Cardiac muscle cell (in vitro differentiated cells and primary cell): ENCODE measurements around the gene HAO2. TPM values are rescaled to one million over a fixed set of nuclear protein-coding genes. Genes with fewer than 3 reads are reported as not detected.
A peak's percentile ranks its signal among the peaks of the same experiment; 100 is the strongest.
"Not testable (repeated sequence)": the region's sequence is repeated elsewhere in the genome, so short reads cannot be mapped to it uniquely, and the experiment has no call there.

Experiments
- DNase-seq, 2 donors: peaks; one replicate each; pipeline versions ENCODE4 v3.0.0 to v3.0.0-alpha.2; 2010 to 2017; ENCODE audit warnings: low read depth in 1 of 2, low spot score in 1 of 2
- H3K27ac ChIP-seq: fragments of 200-600 bp; sonication (generic); 2 replicates; pipeline ENCODE4 v1.5.1; 2016
- H3K27me3 ChIP-seq: fragments of 200-600 bp; sonication (generic); 2 replicates; pipeline ENCODE4 v1.6.0; 2016; ENCODE audit warnings: control low read depth
- H3K36me3 ChIP-seq: fragments of 200-600 bp; sonication (generic); 2 replicates; pipeline ENCODE4 v1.5.1; 2016; ENCODE audit warnings: control low read depth
- H3K4me1 ChIP-seq: fragments of 200-600 bp; sonication (generic); 2 replicates; pipeline ENCODE4 v1.8.1; 2017; ENCODE audit warnings: low read depth, mild to moderate bottlenecking, mixed run types
- H3K4me3 ChIP-seq: fragments of 200-600 bp; sonication (generic); 2 replicates; pipeline ENCODE4 v1.5.1; 2016; ENCODE audit warnings: mild to moderate bottlenecking
- H3K9me3 ChIP-seq: fragments of 200-600 bp; sonication (generic); 2 replicates; pipeline ENCODE4 v1.5.1; 2017; ENCODE audit warnings: low read depth, mild to moderate bottlenecking, control low read depth
- polyA plus RNA-seq: library from polyadenylated mRNA; unstranded; fragments of >200 nt; fragmentation: Nextera tagmentation; extraction: Ambion mirVana; gene quantifications from 2 replicates; pipeline ENCODE4 v1.2.1, GENCODE V29; 2016
- total RNA-seq: library from RNA; depleted of rRNA; stranded (reverse); fragments of >200 nt; gene quantifications from 2 replicates; pipeline ENCODE4 v1.2.3, GENCODE V29; 2016
- TF ChIP-seq, protein P1 (sequence below): IDR thresholded peaks from 2 replicates; pipeline ENCODE4 v1.5.1; 2012; ENCODE audit warnings: low read depth, mild to moderate bottlenecking, low read length

The HAO2 gene
- total and polyA plus RNA-seq, 2 experiments from 2014 or later, result not detected

DNA sequence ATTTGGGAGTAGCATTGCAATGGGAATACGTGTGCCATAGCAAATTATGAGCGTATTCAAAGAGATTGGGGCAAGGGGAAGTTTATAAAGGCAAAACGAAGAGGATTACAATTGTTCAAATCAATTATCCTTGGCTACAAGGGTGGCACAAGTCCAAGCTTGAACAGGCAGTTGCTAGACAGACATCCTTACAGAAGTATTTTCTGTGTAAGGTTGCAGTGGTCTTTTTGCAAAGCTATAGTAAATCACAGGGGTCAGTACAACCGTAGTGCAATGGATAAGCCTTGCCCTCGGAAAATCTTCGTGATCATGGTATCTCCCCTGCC, 37.4 kb upstream of the HAO2 start:
- Histone ChIP-seq H3K9me3 (no peaks in the 10 kb centered on the region), H3K4me1 (no peaks in the 10 kb centered on the region), H3K27me3 (peaks cover 8% of the 10 kb centered on the region), H3K27ac (no peak overlapping the region), H3K36me3 (no peaks in the 10 kb centered on the region), H3K4me3 (no peak overlapping the region)
- TF ChIP-seq, protein P1, sequence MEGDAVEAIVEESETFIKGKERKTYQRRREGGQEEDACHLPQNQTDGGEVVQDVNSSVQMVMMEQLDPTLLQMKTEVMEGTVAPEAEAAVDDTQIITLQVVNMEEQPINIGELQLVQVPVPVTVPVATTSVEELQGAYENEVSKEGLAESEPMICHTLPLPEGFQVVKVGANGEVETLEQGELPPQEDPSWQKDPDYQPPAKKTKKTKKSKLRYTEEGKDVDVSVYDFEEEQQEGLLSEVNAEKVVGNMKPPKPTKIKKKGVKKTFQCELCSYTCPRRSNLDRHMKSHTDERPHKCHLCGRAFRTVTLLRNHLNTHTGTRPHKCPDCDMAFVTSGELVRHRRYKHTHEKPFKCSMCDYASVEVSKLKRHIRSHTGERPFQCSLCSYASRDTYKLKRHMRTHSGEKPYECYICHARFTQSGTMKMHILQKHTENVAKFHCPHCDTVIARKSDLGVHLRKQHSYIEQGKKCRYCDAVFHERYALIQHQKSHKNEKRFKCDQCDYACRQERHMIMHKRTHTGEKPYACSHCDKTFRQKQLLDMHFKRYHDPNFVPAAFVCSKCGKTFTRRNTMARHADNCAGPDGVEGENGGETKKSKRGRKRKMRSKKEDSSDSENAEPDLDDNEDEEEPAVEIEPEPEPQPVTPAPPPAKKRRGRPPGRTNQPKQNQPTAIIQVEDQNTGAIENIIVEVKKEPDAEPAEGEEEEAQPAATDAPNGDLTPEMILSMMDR, result no peak
- DNase-seq, result no peak

DNA sequence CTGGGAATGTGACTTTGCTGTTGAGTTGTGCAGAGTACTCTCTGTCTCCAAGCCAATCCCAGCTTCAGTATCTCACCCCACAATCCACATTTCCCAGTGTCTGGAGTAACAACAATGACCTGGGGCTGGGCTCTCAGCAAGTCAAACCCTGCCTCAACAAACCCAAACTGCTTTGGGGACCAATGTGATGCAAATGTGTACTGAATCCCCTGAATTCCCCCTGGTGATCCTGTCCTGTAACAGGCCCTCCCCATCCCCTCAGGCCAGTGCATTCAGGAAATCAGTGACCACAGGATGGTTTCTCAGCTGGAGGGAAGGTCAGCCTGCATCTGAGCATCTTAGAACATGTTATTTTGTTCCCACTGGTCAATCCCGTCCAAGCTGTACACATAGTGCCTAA, 36.7 kb upstream of the HAO2 start:
- no peak overlapping the region for H3K27ac ChIP-seq
- no peak overlapping the region for H3K4me3 ChIP-seq
- no peaks in the 10 kb centered on the region for H3K36me3 ChIP-seq
- peaks cover under 1% of the 10 kb centered on the region for H3K27me3 ChIP-seq
- no peaks in the 10 kb centered on the region for H3K4me1 ChIP-seq
- no peaks in the 10 kb centered on the region for H3K9me3 ChIP-seq
- TF ChIP-seq, protein P1, result no peak
- no peak for DNase-seq

DNA sequence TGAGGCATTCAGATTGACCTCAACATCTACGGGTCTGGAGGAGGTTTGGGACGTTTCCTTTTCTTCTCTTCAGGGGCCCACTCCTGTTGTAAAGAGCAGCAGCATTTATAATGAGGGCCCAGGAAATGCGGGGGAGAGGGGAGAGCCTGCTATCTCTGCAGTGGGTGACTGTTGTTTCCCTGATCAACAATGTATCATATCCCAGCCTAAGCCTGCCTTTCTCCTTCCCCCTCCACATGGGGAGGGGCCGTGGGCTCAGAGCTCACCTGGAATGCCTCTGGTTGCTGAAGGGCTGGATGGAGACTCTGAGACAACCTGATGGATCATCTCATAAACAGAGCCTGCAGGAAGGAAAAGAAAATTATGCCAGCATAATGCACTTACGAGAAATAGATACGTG, 36.0 kb upstream of the HAO2 start:
- H3K9me3 ChIP-seq, result no peaks in the 10 kb centered on the region
- H3K36me3 ChIP-seq, result no peaks in the 10 kb centered on the region
- H3K27ac ChIP-seq, result no peak overlapping the region
- no peak for DNase-seq
- TF ChIP-seq, protein P1, result no peak
- H3K27me3 ChIP-seq, result no peaks in the 10 kb centered on the region
- no peaks in the 10 kb centered on the region for H3K4me1 ChIP-seq
- no peak overlapping the region for H3K4me3 ChIP-seq

DNA sequence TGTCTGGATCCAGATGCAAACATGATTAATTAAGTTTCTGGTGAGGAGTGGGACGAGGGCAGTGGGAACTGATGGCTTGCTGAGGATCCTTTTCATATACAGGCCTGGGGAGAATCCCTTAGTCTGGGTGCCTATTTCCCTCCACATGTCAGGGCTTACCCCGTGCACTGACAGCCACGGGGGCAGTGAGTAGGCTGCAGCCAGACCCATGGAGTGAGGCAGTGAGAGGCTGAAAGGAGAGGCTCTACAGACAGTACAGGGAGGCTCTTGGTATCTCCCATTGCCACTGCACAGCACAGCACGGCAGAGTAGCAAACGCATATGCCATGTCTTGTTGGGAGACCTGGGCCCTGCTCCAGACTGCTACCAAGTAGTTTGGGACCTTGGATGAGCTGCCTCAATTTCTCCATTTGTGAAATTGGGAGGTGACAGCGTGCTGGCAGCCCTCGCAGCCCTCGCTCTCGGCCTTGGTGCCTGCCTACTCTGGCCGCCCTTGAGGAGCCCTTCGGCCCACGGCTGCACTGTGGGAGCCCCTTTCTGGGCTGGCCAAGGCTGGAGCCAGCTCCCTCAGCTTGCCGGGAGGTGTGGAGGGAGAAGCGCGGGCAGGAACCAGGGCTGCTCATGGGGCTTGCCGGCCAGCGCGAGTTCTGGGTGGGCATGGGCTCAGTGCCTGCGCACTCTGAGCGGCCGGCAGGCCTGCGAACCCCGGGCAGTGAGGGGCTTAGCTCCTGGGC, 35.3 kb upstream of the HAO2 start:
- no peak for DNase-seq
- H3K4me3 ChIP-seq, result no peak overlapping the region
- H3K27me3 ChIP-seq, result no peaks in the 10 kb centered on the region
- no peaks in the 10 kb centered on the region for H3K4me1 ChIP-seq
- H3K36me3 ChIP-seq, result no peaks in the 10 kb centered on the region
- H3K9me3 ChIP-seq, result no peaks in the 10 kb centered on the region
- TF ChIP-seq, protein P1, result no peak
- H3K27ac ChIP-seq, result no peak overlapping the region

DNA sequence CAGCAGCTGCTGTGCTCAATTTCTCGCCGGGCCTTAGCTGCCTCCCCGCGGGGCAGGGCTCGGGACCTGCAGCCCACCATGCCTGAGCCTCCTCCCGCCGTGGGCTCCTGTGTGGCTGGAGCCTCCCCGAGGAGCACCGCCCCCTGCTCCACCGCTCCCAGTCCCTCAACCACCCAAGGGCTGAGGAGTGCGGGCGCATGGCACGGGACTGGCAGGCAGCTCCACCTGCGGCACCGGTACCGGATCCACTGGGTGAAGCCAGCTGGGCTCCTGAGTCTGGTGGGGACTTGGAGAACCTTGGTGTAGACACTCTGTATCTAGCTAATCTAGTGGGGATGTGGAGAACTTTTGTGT, 34.7 kb upstream of the HAO2 start:
- not testable (repeated sequence) for H3K27ac ChIP-seq, H3K27me3 ChIP-seq, H3K4me3 ChIP-seq, H3K9me3 ChIP-seq, H3K36me3 ChIP-seq, H3K4me1 ChIP-seq, DNase-seq

DNA sequence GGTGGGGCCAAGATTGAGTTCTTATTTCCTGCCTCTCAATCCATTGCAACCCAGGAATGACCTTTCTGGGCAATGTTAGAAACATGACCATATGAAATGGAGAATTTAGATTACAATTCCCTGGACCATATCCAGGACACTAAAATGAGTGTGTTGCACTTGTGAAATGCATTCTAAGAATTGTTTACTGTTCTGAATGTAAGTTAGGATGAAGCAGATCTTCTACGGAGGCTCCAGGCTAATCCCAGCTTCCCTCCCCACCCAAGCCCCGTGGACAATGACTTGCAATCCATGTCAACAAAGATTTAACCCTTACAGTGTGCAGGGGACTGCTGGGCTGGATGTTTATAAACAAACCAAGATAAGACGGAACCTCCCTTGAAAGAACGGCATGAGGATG, 31.7 kb upstream of the HAO2 start:
- H3K27ac ChIP-seq, result no peak overlapping the region
- peak in 1 of 2 donors; percentile 44 for DNase-seq
- no peaks in the 10 kb centered on the region for H3K36me3 ChIP-seq
- TF ChIP-seq, protein P1, result no peak
- H3K27me3 ChIP-seq, result no peaks in the 10 kb centered on the region
- H3K4me1 ChIP-seq, result no peaks in the 10 kb centered on the region
- H3K4me3 ChIP-seq, result no peak overlapping the region
- H3K9me3 ChIP-seq, result no peaks in the 10 kb centered on the region
